NCI-H1105 treated with DMSO at 0.1 percent for 48 hours (cell line): ENCODE data around the gene TIMMDC1.

Experiments used
- DNase-seq: peaks from one replicate; lab custom pipeline; 2025; lab: John Stamatoyannopoulos, UW

The TIMMDC1 gene, protein sequence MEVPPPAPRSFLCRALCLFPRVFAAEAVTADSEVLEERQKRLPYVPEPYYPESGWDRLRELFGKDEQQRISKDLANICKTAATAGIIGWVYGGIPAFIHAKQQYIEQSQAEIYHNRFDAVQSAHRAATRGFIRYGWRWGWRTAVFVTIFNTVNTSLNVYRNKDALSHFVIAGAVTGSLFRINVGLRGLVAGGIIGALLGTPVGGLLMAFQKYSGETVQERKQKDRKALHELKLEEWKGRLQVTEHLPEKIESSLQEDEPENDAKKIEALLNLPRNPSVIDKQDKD

DNA sequence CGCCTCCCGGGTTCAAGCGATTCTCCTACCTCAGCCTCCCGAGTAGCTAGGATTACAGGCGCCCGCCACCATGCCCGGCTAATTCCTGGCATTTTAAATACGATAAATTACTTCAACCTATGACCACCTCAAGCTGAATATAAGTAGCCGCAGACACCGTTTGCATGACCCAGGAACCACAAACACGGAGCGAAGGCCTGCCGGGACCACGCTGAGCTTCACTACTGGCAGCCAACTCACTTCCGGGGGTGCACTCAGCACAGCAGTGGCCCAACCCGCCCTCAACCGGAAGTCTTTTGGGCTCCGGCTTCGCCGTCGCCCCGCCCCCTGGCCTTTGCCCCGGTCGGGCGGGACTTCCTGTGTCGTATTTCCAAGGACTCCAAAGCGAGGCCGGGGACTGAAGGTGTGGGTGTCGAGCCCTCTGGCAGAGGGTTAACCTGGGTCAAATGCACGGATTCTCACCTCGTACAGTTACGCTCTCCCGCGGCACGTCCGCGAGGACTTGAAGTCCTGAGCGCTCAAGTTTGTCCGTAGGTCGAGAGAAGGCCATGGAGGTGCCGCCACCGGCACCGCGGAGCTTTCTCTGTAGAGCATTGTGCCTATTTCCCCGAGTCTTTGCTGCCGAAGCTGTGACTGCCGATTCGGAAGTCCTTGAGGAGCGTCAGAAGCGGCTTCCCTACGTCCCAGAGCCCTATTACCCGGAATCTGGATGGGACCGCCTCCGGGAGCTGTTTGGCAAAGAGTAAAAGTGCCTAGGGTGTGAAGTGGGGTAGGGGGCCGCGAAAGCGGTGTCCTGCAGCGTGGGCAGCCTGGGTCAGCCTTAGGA, at the start of gene TIMMDC1:
Gene TIMMDC1 (plus strand): TSS at position 362 of the 826 bp plus-strand sequence. CDS start 187 bp downstream, at position 549.
- peak; percentile 99 for DNase-seq

DNA sequence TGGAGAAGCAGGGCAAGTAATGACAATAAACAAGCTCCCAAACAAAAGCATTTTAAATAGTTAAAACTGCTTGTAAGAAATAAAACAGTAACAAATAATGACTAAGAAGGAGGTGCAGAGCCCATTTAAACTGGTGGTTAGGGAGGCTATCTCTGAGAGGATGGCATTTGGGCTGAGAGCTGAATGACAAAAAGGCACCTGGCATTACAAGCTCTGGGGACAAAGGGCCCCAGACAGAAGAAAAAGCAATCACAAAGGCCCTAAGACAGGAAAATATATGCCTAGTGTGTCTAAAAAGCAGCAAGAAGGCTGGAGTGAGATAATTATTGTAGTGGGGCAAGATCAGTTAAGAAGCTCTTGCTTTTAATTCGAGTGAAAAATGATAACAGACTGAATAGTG, 44.5 kb upstream of the TIMMDC1 start:
- no peak for DNase-seq

DNA sequence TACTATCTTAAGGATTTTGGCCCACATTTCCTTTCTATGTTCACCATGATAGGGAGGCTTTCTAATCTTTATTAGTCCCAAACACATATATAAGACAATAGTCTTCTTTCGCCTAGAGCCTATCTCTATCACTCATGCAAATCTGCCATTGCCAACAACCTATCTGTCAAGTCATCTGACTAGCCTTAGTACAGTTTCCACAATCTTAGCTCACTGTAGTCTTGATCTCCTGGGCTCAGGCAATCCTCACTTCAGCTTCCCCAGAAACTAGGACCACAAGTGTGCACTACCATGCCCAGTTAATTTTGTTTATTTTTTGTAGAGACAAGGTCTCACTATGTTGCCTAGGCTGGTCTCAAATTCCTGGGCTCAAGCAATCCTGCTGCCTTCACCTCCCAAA, 41.9 kb upstream of the TIMMDC1 start:
- no peak for DNase-seq

DNA sequence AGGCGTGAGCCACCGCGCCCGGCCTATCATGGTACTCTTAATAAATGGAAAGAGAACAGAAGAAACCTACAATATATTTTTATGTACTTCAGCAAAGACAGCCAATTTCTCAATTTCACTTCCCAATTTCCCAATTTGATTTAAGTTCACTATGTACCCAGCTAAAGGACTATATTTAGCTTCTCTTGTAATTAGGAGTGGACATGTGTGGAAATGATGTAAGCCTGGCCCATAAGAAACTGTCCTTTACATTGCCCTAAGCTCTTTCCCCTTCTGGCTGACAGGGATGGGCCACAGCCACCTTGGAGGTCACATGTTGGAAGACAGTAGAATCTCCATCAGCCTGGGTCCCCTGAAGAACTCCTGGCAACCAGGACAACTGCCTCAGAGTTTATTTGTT, 41.1 kb upstream of the TIMMDC1 start:
- no peak for DNase-seq

DNA sequence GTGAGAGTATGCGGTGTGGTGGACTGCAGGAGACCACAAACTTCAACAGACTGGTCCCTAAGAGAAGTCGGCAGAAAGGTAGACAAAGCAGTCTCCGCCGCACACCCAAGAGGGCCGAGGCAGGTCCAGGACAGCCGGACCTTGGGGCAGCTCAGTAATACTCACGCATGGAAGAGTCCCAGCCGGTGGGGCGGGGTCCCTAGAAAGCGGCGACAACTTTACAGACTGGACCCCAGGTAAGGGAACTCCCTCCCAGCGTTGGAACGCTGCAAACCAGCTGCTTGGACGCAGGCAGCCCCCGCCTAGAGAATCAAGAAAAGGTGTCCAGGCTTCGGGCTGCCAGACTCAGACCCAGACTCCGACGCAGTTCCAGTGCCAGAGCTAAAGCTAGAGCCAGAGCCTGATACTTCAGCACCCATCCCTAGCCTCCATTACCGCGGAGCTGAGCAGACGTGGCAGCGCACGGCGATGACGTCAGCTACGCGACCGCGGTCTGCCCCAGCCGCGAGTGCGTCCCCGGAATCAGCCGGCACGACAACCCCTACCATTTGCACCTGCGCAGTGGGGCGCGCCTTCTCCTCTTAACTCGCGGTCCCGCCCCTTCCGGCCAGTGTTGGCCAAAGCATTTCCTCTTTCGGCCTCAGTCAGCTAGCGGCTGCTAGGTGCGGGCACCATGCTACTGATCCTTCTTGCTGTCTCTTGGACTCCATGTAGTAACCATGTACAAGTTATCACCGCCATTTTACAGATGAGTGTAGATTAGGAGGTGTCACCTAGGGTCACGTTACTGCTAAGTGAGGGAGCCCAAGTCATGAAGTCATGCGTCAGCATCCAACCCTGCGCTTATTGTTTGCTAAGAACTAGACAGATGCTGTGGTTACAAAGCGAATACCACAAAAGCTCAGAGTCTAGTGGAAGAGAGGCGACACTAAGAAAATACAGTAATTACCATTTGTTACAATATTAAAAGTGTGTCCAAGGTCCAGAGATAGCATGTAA, 34.9 kb upstream of the TIMMDC1 start, which contains the start of gene TMEM39A:
Gene TMEM39A (minus strand): TSS at position 445 of the 999 bp plus-strand sequence. CDS start 1,541 bp downstream, outside the sequence.
- peak; percentile 100 for DNase-seq

DNA sequence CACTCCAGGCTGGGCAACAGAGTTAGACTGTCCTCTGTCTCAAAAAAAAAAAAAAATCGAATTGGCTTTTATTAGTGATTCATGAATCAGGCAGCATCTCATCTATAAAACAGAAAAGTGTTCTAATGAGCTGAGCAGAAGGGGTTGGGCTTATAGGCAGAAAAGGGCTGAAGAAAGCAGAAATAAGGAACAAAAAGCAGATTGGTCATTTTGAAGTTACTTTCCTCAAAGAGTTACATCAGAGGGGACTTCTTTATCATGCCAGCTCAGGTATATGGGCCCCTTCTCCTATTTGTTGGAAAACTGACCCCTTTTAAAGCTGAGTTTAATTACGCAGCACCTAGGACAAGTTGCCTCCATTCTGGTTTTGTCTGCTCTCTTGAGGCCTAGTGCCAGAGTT, 30.3 kb upstream of the TIMMDC1 start:
- no peak for DNase-seq

DNA sequence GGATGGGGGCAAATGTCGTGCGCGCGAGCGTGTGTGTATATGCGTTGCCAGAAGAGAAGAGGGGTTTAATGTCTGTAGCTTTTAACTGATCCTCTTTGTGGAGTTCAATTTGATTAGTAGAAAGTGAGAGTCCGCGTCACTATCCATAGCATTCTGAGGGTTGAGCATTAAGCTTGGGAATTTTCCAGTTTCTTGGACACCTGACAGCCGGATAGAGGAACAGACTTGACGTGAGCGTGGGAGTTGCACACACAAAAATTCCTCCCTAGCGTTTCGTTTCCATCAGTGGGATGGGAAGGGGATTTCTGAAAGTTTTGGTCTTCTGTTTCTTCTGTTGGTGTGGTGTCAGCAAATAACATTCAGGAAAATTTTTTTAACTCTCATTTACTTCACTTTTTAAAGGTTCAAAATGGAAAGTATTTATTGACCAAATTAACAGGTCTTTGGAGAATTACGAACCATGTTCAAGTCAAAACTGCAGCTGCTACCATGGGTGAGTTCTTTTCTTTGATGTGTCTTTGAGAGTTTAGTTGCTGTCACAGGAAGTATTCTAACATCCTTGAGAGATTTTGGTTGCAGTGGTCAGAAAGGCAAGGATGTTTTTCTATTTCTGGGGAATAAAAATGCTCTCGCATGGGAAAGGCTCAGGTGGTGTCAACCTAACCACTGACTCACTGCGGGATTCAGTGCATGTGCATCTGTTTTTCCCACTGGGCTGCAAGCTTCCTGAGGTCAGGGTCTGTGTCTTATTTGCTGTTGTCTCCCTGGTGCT, 28.7 kb upstream of the TIMMDC1 start:
- DNase-seq = no peak

DNA sequence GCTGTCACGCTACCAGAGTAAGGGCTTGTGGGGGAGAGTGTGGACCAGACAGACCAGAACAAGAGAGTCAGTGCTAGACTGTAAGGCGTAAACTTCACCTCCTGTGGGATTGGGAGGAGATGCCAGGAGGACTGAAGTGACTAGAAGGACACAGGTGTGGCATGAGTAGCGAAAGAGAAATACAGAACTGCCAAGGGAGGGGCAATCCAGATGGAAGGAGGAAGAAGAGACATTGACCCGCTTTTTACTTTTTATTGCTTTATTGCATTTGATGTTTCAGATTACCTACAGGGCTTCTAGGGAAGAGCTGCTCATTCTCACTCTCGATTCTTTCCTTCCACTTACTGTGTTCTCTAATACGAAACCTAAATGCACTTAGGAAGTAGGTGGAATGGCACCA, 27.5 kb upstream of the TIMMDC1 start:
- no peak for DNase-seq

DNA sequence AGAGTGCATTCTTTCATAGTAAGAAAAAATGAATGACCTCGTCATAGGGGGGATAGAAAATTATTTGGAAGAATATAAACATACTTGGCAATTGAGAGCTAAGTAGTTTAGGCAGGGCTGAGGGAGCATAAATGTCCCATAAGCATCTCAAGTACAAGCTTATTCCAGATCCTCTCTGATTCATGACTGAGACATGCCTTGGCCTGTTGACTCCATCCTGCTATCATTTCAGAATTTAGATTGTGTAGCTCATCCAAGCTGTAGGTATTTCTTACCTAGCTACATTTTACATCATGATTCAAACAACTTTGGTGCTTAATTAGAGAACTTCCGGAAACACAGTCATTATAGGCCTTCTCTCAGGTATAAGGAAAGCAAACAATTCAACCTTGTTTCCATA, 17.3 kb upstream of the TIMMDC1 start:
- DNase-seq = no peak

DNA sequence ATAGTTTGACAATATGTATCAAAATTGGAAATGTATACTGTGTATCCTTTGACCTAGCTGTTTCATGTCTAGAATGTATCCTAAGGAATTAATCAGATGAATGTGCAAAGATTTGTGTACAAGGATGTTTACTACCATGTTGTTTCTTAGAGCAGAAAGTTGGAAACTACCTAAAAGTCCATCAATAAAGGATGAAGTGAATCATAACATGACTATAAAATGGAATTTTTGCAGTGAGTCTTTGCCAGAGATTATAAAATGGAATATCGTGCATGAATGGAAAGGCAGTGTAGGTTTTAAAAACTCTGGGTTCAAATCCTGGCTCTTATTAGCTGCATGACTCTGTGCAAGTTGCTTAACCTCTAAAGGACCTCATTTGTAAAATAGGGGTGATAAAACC, 15.2 kb upstream of the TIMMDC1 start:
- DNase-seq = no peak

DNA sequence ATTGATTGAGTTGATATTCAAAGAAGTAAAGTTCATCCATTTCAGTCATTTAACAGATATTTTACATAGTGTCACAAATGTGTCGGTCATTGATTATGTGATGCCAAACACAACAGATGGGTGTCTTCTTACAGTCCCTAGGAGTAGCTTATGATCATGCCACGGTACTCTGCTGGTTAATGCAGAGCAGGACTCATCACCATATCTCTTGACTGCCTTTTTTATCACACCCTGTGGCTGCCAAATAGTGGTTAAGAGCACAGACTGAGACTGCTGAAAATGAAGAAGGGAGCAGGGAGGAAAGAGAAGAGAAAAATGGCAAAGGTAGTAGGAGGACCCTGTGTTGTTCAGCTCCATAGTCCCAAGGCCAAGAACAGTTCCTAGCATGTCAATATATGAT, 12.8 kb upstream of the TIMMDC1 start:
- no peak for DNase-seq

DNA sequence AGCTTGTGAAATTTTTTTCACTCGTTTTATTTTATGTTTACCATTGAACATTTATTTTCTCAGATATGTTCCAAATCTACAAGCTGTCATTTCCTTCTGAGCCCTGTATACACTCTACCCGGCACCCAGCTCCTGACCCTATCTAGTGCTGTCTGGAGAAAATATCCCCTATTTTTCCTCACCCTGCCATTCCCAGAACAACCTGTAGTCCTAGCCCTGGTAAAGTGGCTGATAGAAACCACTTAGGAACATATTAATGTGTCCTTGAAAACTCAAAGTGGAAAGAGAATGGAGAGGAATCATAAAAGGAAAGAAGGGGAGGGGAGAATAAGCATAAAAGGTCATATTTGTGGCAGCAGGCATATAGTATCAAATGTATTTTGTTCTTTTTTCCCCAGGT, 8.2 kb upstream of the TIMMDC1 start:
- no peak for DNase-seq

DNA sequence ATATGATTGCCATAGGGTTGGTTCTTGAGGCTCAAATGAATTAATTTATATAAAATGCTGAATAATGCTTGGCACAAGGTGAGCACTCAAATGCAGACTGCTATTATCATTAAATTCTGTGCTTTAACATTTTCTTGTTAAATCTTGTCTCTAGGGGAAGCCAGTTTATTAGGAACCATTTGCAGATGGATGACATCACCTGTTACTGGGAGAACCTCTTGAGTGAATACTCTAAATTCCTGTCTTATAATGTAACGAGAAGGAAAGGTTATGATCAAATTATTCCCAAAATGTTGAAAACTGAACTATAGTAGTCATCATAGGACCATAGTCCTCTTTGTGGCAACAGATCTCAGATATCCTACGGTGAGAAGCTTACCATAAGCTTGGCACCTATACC, 6.2 kb upstream of the TIMMDC1 start:
- no peak for DNase-seq

DNA sequence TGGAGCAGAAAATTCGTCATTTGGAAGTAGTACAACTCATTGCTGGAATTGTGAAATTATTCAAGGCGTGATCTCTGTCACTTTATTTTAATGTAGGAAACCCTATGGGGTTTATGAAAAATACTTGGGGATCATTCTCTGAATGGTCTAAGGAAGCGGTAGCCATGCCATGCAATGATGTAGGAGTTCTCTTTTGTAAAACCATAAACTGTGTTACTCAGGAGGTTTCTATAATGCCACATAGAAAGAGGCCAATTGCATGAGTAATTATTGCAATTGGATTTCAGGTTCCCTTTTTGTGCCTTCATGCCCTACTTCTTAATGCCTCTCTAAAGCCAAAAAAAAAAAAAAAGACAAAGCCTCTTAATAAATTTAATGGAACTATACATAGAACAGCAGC, 5.5 kb upstream of the TIMMDC1 start:
- no peak for DNase-seq

DNA sequence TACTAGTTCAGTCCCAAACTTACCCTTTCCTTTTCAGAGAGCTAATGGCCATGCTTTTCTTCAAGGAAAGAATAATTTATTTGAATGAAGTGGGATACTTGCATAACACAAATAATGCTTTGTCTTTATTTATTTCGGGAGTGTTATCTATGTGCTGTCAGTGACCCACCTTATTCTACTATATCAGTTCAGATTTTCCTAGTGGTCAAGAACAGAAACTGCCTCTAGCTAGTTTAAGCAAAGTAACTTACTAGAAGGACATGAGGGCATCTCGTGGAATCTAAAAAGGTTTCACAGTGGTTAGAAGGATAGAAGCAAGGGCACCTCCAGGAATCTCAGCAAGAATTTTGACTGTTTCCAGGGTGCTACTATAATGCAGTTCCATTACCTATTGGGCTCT, 3.8 kb upstream of the TIMMDC1 start:
- DNase-seq = no peak

DNA sequence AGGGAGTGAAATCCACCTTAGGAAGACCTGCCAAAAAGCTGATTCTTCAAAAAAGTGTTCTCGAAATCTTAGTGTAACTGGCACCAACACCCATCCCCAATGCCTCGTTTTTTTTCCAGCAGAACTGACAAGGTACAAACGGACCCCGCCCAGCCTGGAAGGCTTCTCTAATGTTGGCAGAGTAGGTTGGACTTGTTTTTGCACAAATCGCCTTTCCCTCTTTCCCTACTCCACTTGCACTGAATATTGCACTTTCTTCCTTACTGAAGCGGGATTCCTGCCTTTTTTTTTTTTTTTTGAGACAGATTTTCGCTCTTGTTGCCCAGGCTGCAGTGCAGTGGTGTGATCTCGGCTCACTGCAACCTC, 544 bp upstream of the TIMMDC1 start:
- peak; percentile 20 for DNase-seq

DNA sequence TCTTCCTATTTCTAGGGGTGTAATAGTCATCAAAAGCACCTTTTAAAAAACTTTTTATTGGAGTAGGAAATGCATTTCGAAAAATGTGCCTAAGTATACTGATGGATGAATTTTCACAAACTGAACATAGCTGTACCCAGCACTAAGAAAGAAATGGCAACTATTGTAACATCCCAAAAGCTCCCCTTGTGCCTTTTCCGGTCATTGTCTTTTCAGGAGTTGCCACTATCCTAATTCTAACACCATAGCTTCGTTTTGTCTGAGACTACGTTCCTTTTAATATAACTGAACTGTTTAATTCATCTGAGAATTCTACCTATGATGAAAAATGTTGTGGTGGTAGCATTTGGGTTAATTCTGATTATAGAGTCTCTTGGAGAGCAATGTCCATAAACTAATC, 1.9 kb downstream of the TIMMDC1 start:
- no peak for DNase-seq

DNA sequence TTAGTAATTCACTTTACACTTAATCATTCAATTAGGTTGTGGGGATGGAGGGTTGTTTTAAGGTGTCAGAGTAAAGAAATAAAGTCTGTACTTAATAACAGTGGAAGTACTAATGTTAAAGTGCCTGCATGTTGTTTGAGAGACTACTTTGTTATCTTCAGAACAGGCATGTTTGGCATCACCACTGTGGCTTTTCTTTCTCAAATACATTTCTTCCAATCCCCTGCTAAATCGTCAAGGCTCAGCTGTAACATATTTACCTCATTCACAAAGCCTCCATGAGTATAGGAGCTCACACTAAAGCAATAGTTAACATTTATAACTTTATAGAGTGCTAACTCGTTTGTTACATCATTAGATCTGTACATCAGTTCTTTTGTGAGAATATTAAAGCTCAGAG, 2.6 kb downstream of the TIMMDC1 start:
- no peak for DNase-seq

DNA sequence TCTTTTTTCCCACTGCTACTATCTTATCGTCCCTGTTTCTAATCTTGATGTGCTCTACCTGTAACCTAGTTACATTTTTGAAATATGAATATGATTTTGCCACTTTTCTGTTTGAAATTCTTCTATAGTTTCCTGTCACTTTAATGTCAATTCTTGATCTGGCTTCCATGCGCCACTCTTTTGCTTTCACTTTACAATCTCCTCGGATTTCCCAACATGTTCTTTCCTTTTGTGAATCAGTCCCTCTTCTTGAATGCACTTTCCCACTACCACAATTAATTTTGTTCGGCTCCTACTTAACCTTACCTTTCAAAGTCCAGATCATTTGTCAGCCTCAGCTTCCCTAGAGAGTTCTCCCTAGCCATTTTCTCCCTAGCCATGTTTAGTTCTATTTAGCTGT, 8.3 kb downstream of the TIMMDC1 start:
- DNase-seq = no peak

DNA sequence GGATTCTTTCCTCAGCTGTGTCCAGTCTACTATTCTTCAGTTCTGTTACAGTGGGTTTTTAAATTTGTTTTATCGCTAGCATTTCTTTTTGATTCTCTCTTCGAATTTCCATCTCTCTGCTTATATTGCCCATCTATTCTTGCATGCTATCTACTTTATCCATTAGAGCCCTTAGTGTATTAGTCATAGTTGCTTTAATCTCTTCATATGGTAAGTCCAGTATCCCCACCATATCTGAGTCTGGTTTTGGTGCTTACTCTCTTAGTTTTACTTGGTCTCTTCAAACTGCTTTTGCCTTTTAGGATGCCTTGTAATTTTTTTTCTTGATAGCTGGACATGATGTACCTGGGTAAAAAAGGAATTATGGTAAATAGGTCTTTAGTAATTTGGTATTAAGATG, 9.1 kb downstream of the TIMMDC1 start:
- no peak for DNase-seq

DNA sequence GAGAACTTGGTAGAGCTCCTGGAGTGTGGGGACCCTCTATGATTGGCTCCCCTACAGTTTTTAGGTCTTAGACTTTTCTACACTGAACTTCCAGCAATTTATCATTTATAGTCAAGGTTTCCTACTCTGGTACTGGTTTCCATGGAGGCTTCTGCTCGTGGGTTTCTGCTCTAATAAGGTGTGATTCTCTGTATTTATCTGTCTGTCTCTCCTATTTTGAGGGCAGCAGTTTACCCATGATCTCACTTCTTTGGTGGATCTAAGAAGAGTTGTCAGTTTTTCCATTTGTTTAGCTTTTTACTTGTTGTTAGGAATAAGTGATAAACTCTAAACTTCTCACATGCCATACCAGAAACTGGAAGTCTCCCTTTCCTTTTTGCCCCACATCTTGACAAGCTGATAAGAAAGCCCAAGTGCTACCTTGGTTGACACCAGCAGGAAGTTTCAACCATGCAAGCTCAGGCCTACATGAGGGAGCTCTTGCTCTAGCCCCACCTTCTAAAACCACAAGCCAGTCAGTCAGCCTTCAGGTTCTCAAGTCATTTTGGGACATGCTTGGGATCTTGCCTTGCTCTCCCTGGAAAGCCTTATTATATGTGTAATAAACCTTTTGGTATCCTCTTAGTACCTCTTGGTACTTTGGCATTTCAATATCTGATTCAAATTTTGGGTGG, 10.0 kb downstream of the TIMMDC1 start:
- DNase-seq = no peak
